Measurements from ENCODE around the gene PKIG.
A peak's percentile ranks its signal among the peaks of the same experiment; 100 is the strongest.
"Not testable (repeated sequence)": the region's sequence is repeated elsewhere in the genome, so short reads cannot be mapped to it uniquely, and the experiment has no call there.

PKIG gene

DNA sequence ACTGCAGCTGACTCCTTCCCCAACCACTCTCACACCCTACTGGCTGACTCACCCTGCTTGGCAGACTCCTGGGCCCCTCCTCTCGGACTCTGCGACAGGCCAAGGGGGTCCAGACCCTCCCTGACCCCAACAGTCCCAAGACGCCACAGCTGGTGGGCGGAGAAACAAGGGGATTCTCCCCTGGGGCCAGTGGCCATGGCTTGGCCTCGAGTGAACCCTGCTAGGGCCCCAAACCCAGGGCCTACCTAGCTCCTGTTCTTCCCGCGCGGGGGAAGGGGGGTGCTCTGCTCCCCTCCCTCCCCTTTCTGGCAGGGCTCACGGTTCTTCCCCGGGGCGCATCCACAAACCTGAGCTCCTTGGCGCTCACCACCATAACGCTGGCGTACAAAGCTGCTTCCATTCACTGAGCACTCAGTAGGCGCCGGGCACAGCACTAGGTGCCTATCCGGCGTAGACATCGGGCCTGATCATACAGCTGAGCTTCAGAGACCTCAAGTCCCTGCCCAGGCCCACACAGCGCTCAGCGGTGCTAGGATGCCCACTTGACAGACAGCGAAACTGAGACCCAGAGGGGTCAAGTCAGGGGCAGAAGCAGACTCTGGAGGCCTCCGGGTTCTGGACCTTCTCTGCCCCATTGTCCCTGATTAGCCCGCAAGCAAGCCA, 68.5 kb downstream of the PKIG start:
- peak overlapping the region; percentile 45 for H3K9ac ChIP-seq (ENCODE audit: low read length)
- H3K36me3 ChIP-seq (ENCODE audit: control insufficient read depth, insufficient read depth, low read length), result no peaks in the 10 kb centered on the region
- H3K4me1 ChIP-seq (ENCODE audit: control insufficient read depth, insufficient read depth, low read length), result peaks cover 8% of the 10 kb centered on the region
- H3K4me3 ChIP-seq (ENCODE audit: low read length), result no peak overlapping the region
- H3K27me3 ChIP-seq (ENCODE audit: control insufficient read depth, insufficient read depth, low read length), result no peaks in the 10 kb centered on the region
- H3K9me3 ChIP-seq (ENCODE audit: control insufficient read depth, low read length), result no peaks in the 10 kb centered on the region

DNA sequence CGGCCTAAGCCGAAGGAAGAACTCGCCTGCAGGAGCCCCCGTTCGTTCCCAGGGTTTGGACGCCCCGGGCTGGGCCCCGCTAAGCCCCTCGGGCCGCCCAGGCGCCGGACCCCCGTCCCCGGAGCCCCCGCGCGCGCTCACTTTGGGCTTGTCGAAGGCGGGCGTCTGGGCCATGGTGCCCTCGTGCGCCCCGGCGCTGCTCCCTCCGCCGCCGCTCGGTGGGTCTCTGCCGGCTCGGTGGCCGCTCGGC, 69.0 kb downstream of the PKIG start:
- Histone ChIP-seq H3K36me3 (ENCODE audit: control insufficient read depth, insufficient read depth, low read length) (no peaks in the 10 kb centered on the region), H3K4me1 (ENCODE audit: control insufficient read depth, insufficient read depth, low read length) (peaks cover 8% of the 10 kb centered on the region), H3K27me3 (ENCODE audit: control insufficient read depth, insufficient read depth, low read length) (no peaks in the 10 kb centered on the region), H3K9ac (ENCODE audit: low read length) (peak overlapping the region; percentile 45), H3K4me3 (ENCODE audit: low read length) (no peak overlapping the region), H3K9me3 (ENCODE audit: control insufficient read depth, low read length) (no peaks in the 10 kb centered on the region)

DNA sequence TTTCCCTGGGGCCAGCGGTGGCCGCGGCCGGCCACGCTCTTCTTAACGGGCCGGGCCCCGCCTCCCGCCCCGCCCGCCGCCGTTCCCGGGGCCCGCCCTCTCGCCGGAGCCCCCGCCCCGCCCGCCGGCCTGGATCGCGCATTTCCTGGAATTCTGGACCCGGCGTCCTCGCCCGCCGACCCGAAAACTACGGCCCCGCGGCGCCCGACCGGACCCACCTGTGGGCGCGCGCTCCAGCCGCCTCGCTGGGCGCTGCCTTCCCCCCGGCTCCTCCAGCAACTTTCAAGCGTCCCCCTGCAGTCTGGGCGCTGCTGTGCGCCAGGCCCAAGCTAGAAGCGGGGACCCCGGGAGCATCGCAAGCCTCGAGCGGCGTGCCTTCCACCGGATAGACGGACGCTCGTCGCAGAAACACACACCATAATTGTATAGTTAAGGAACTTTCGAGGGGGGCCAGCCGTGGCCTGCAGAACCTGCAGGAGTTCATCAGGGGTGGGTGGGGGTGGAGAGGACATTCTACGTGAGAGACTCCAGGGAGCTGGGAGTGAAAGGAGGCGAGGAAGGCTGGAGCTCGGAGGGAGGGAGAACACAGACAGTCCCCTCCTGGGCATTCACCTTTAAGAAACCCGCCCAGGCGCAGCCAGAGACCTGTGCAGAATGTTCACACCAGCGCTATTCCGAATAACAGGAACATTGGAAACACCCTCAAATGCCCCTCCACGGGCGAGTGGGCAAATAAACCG, 69.5 kb downstream of the PKIG start, which contains the start of gene ADA:
Gene ADA (minus strand): TSS at position 16 of the 740 bp plus-strand sequence. CDS start 92 bp downstream, outside the sequence.
- Histone ChIP-seq H3K36me3 (ENCODE audit: control insufficient read depth, insufficient read depth, low read length) (no peaks in the 10 kb centered on the region), H3K4me3 (ENCODE audit: low read length) (peak within 1 kb of the TSS; percentile 74), H3K4me1 (ENCODE audit: control insufficient read depth, insufficient read depth, low read length) (peaks cover 8% of the 10 kb centered on the region), H3K27me3 (ENCODE audit: control insufficient read depth, insufficient read depth, low read length) (no peaks in the 10 kb centered on the region), H3K9ac (ENCODE audit: low read length) (peak within 1 kb of the TSS; percentile 58), H3K9me3 (ENCODE audit: control insufficient read depth, low read length) (no peaks in the 10 kb centered on the region)

DNA sequence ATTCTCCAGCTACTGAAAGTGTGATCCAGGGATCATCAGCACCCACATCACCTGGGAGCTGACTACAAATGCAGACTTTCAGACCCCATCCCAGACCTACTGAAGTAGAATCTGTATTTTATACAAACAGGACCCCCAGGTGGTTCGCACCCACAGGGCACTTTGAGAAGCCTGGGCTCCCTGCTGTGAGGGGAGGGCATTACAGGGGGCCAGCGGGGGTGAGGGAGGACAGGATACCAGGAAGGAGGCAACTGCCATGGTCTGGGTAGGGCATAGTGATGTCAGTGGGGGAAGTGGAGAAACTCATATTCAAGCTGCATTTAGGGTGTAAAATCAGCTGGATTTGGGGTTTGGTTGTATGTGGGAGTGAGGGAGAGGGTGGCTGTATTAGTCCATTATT, 71.2 kb downstream of the PKIG start:
- Histone ChIP-seq H3K4me1 (ENCODE audit: control insufficient read depth, insufficient read depth, low read length) (peaks cover 8% of the 10 kb centered on the region), H3K9ac (ENCODE audit: low read length) (no peak overlapping the region)

DNA sequence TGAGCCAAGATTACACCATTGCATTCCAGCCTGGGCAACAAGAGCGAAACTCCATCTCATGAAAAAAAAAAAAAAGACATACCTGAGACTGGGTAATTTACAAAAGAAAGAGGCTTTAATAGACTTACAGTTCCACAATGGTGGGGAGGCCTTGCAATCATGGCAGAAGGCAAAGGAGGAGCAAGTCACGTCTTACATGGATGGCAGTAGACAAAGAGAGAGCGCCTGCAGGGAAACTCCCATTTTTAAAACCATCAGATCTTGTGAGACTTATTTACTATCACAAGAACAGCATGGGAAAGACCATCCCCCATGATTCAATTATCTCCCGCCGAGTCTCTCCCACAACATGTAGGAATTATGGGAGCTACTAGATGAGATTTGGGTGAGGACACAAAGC, 71.8 kb downstream of the PKIG start:
- not testable (repeated sequence) for H3K27me3 ChIP-seq (ENCODE audit: control insufficient read depth, insufficient read depth, low read length); H3K4me3 ChIP-seq (ENCODE audit: low read length); H3K4me1 ChIP-seq (ENCODE audit: control insufficient read depth, insufficient read depth, low read length); H3K9ac ChIP-seq (ENCODE audit: low read length); H3K36me3 ChIP-seq (ENCODE audit: control insufficient read depth, insufficient read depth, low read length); H3K9me3 ChIP-seq (ENCODE audit: control insufficient read depth, low read length)

More for the DNA sequence above, 71.2 kb downstream of the PKIG start:
- Histone ChIP-seq H3K4me3 (ENCODE audit: low read length) (no peak overlapping the region), H3K36me3 (ENCODE audit: control insufficient read depth, insufficient read depth, low read length) (no peaks in the 10 kb centered on the region), H3K9me3 (ENCODE audit: control insufficient read depth, low read length) (no peaks in the 10 kb centered on the region), H3K27me3 (ENCODE audit: control insufficient read depth, insufficient read depth, low read length) (no peaks in the 10 kb centered on the region)

DNA sequence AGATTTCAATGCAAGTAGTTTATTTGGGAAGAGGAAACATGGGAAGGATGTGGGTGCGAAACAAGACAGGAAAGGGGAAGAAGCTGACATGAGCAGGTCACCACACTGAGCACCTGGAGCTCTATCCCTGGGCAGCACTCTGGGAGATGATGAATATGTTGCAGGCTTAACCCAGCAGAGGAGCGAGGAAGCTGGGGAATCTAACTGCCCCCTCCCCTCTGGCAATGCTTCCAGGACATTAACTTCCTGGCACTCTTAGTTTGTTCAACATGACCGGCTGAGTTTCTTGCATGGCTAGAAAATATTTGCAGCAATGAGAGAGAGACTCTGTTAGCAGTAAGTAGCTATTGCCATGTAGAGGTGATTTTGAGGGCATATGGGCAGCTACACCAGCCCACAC, 74.1 kb downstream of the PKIG start:
- Histone ChIP-seq H3K9ac (ENCODE audit: low read length) (no peak overlapping the region), H3K9me3 (ENCODE audit: control insufficient read depth, low read length) (no peaks in the 10 kb centered on the region), H3K27me3 (ENCODE audit: control insufficient read depth, insufficient read depth, low read length) (no peaks in the 10 kb centered on the region), H3K4me1 (ENCODE audit: control insufficient read depth, insufficient read depth, low read length) (no peaks in the 10 kb centered on the region), H3K4me3 (ENCODE audit: low read length) (no peak overlapping the region), H3K36me3 (ENCODE audit: control insufficient read depth, insufficient read depth, low read length) (no peaks in the 10 kb centered on the region)

DNA sequence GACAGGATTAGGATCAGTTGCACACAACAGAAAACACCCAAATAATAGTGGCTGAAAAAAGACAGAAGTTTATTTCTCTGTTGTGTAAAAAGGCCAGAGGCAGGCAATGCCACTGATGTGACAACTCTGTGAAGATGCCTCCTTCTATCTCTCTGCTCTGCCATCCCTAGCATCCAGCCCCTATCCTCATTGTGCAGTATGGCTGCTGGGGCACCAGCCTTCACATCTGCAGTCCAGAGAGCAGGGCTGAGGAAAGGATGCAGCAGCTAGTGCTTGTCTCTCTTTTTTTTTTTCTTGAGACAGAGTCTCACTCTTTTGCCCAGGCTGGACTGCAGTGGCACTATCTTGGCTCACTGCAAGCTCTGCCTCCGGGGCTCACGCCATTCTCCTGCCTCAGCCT, 75.5 kb downstream of the PKIG start:
- Histone ChIP-seq H3K4me3 (ENCODE audit: low read length) (no peak overlapping the region), H3K9ac (ENCODE audit: low read length) (no peak overlapping the region), H3K27me3 (ENCODE audit: control insufficient read depth, insufficient read depth, low read length) (no peaks in the 10 kb centered on the region), H3K4me1 (ENCODE audit: control insufficient read depth, insufficient read depth, low read length) (no peaks in the 10 kb centered on the region), H3K36me3 (ENCODE audit: control insufficient read depth, insufficient read depth, low read length) (no peaks in the 10 kb centered on the region), H3K9me3 (ENCODE audit: control insufficient read depth, low read length) (no peaks in the 10 kb centered on the region)

DNA sequence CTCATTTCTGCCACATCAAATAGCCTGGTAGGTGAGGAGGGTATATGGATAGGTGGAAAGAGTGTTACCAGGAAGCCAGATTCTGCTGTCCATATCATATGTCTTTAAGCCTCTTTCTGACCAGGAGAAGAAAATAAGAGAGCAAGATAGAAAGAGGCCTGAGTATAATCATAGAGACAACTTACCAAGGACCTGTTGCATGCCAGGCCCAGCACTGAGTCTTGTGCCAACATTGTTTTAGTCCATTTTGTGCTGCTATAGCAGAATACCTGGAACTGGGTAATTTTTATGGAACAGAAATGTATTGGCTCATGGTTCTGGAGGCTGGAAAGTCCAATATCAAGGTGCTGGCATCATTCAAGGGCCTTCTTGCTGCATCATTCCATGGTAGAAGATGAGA, 76.4 kb downstream of the PKIG start:
- no peak overlapping the region for H3K4me3 ChIP-seq (ENCODE audit: low read length)
- no peak overlapping the region for H3K9ac ChIP-seq (ENCODE audit: low read length)
- no peaks in the 10 kb centered on the region for H3K36me3 ChIP-seq (ENCODE audit: control insufficient read depth, insufficient read depth, low read length)
- H3K27me3 ChIP-seq (ENCODE audit: control insufficient read depth, insufficient read depth, low read length), result no peaks in the 10 kb centered on the region
- no peaks in the 10 kb centered on the region for H3K9me3 ChIP-seq (ENCODE audit: control insufficient read depth, low read length)
- no peaks in the 10 kb centered on the region for H3K4me1 ChIP-seq (ENCODE audit: control insufficient read depth, insufficient read depth, low read length)

DNA sequence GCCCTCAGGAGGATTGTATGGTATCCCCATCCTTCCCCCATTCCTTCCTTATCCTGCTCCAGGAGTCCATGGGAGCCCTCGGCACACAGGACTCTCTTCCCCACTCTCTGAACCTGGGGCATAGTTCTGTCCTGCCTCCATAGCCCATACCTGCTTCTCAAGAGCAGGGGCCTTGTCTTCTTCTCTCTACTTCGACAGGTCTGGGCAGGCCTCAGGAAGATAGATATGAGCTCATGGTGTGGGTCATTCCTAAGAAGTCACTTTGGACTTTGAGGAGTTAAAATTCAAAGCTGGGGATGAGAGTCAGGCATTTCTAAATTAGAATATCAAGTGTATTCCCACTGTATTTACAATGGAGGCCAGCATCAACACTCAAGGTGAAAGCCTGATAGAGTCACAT, 77.6 kb downstream of the PKIG start:
- Histone ChIP-seq H3K36me3 (ENCODE audit: control insufficient read depth, insufficient read depth, low read length) (no peaks in the 10 kb centered on the region), H3K9me3 (ENCODE audit: control insufficient read depth, low read length) (no peaks in the 10 kb centered on the region), H3K27me3 (ENCODE audit: control insufficient read depth, insufficient read depth, low read length) (no peaks in the 10 kb centered on the region), H3K4me1 (ENCODE audit: control insufficient read depth, insufficient read depth, low read length) (no peaks in the 10 kb centered on the region), H3K4me3 (ENCODE audit: low read length) (no peak overlapping the region), H3K9ac (ENCODE audit: low read length) (no peak overlapping the region)

DNA sequence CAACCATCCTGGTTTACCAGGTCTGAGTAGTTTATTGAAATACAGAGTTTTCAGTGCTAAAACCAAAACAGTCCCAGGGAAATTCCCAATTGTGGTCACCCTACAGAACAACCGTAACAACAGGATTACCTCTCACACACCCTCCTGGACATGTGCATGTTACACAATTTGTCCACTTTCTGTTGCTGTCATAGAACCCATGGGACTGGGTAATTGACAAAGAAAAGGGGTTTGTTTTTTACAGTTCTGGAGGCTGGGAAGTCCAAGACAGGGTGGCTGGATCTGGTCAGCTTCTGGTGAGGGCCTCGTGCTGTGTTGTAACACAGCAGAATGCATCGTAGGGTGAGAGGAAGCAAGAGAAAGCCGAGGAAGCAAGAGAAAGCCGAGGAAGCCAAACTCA, 78.2 kb downstream of the PKIG start:
- Histone ChIP-seq H3K4me1 (ENCODE audit: control insufficient read depth, insufficient read depth, low read length) (no peaks in the 10 kb centered on the region), H3K36me3 (ENCODE audit: control insufficient read depth, insufficient read depth, low read length) (no peaks in the 10 kb centered on the region)

DNA sequence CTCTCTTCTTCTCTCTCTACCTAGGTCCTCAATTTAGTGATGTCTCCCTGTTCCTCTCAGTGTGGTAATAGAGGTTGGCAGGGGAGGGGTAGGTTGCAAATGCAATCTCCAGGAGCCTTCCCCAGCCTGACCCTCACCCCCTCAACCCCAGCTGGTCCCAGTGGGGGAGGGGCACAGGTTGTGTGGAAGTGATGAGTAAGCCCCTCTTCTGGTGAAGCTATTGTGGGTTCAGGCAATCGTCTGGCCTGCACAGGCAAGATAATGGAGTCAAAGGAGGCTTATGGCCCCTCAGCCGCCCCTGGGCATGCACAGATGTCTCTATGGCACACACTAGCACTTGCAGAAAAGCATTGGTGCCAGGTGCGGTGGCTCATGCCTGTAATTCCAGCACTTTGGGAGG, 79.9 kb downstream of the PKIG start:
- Histone ChIP-seq H3K9ac (ENCODE audit: low read length) (no peak overlapping the region), H3K9me3 (ENCODE audit: control insufficient read depth, low read length) (no peaks in the 10 kb centered on the region), H3K4me1 (ENCODE audit: control insufficient read depth, insufficient read depth, low read length) (no peaks in the 10 kb centered on the region), H3K27me3 (ENCODE audit: control insufficient read depth, insufficient read depth, low read length) (no peaks in the 10 kb centered on the region), H3K4me3 (ENCODE audit: low read length) (no peak overlapping the region), H3K36me3 (ENCODE audit: control insufficient read depth, insufficient read depth, low read length) (no peaks in the 10 kb centered on the region)

More for the DNA sequence above, 78.2 kb downstream of the PKIG start:
- H3K27me3 ChIP-seq (ENCODE audit: control insufficient read depth, insufficient read depth, low read length), result no peaks in the 10 kb centered on the region
- H3K9ac ChIP-seq (ENCODE audit: low read length), result no peak overlapping the region
- H3K9me3 ChIP-seq (ENCODE audit: control insufficient read depth, low read length), result no peaks in the 10 kb centered on the region
- no peak overlapping the region for H3K4me3 ChIP-seq (ENCODE audit: low read length)

DNA sequence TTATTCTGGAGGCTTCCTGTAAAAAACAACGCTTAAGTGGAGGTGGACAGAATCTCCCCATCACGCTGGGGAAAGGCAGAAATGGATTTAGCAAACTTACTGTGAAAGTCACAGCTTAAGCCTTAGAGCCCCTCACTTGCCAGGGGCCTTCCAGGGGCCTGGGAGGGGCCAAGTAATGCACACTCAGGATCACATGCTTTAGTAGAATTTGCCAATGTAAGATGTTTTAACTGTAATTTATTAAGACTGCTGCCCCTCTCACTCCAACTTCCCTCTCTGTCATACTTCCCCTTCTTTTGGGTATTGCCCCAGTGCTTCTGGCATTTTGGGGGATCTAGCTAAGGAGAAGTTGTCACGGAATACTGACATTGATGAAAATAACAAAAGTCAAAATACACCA, 81.8 kb downstream of the PKIG start:
- no peaks in the 10 kb centered on the region for H3K27me3 ChIP-seq (ENCODE audit: control insufficient read depth, insufficient read depth, low read length)
- no peaks in the 10 kb centered on the region for H3K9me3 ChIP-seq (ENCODE audit: control insufficient read depth, low read length)
- no peaks in the 10 kb centered on the region for H3K36me3 ChIP-seq (ENCODE audit: control insufficient read depth, insufficient read depth, low read length)
- H3K4me1 ChIP-seq (ENCODE audit: control insufficient read depth, insufficient read depth, low read length), result no peaks in the 10 kb centered on the region
- no peak overlapping the region for H3K9ac ChIP-seq (ENCODE audit: low read length)
- H3K4me3 ChIP-seq (ENCODE audit: low read length), result no peak overlapping the region
